A673 (cell line): ENCODE data around the gene GLT1D1. TPM values are rescaled to one million over a fixed set of nuclear protein-coding genes. Genes with fewer than 3 reads are reported as not detected.

Experiments
- BruUV-seq: library from RNA; stranded (reverse); fragments of 400-500 nt; replicated peaks from 2 replicates; lab custom pipeline; 2021; lab: Mats Ljungman, UMichigan
- CTCF ChIA-PET: fragments of 300-600 bp; sonication (Branson Sonifier 250); formaldehyde crosslinking; loops from one replicate; lab custom pipeline; 2022; ENCODE audit warnings: antibody characterized with exemption; lab: Charles Lee
- POLR2A ChIA-PET: fragments of 300-600 bp; sonication (Branson Sonifier 250); formaldehyde crosslinking; loops from one replicate; lab custom pipeline; 2022; ENCODE audit warnings: antibody characterized with exemption; ENCODE audit not compliant: low non-redundant PET; lab: Charles Lee
- DNase-seq: peaks from one replicate; pipeline ENCODE4 v3.0.0-alpha.2; 2015; ENCODE audit warnings: low spot score
- H3K27ac ChIP-seq: fragments of 200-600 bp; sonication (generic); 2 replicates; pipeline ENCODE4 v1.5.1; 2016; ENCODE audit warnings: mixed run types, low read depth, mild to moderate bottlenecking, mixed read lengths, antibody characterized with exemption, low read length; ENCODE audit not compliant: poor library complexity, severe bottlenecking
- H3K27me3 ChIP-seq: fragments of 200-600 bp; sonication (generic); replicated peaks from 2 replicates; pipeline ENCODE4 v1.6.1; 2017; ENCODE audit warnings: mixed run types, low read depth, mild to moderate bottlenecking, mixed read lengths, antibody characterized with exemption, low read length; ENCODE audit not compliant: insufficient read depth, poor library complexity
- H3K36me3 ChIP-seq: fragments of 200-600 bp; sonication (generic); 2 replicates; pipeline ENCODE4 v1.6.1; 2016; ENCODE audit warnings: mixed run types, mild to moderate bottlenecking, mixed read lengths, antibody characterized with exemption, low read length; ENCODE audit not compliant: insufficient read depth, poor library complexity, severe bottlenecking
- H3K4me1 ChIP-seq: fragments of 200-600 bp; sonication (generic); 2 replicates; pipeline ENCODE4 v1.6.1; 2017; ENCODE audit warnings: mixed run types, mild to moderate bottlenecking, mixed read lengths, antibody characterized with exemption, low read length; ENCODE audit not compliant: insufficient read depth, poor library complexity, severe bottlenecking
- H3K4me3 ChIP-seq: fragments of 200-600 bp; sonication (generic); 2 replicates; pipeline ENCODE4 v1.5.1; 2016; ENCODE audit warnings: low read depth, mixed run types, mild to moderate bottlenecking, mixed read lengths, low read length; ENCODE audit not compliant: poor library complexity, severe bottlenecking
- H3K9me3 ChIP-seq: fragments of 200-600 bp; sonication (generic); 2 replicates; pipeline ENCODE4 v1.6.1; 2016; ENCODE audit warnings: mixed run types, low read depth, mild to moderate bottlenecking, mixed read lengths, antibody characterized with exemption, low read length; ENCODE audit not compliant: poor library complexity, severe bottlenecking
- CTCF ChIP-seq: fragments of 300-800, 200-600 bp; sonication (generic); conservative IDR thresholded peaks from 2 replicates; pipeline ENCODE4 v1.5.1; 2017; ENCODE audit warnings: low read depth, mild to moderate bottlenecking, antibody characterized with exemption, low read length, moderate library complexity, mixed read lengths
- EZH2 ChIP-seq: fragments of 200-600 bp; sonication (generic); IDR thresholded peaks from 2 replicates; pipeline ENCODE4 v1.6.1; 2017; ENCODE audit warnings: borderline replicate concordance, low read depth, mild to moderate bottlenecking, mixed read lengths, antibody characterized with exemption, low read length; ENCODE audit not compliant: poor library complexity, severe bottlenecking
- intact Hi-C: fragments of 100-400 bp; cut with micrococcal nuclease; formaldehyde crosslinking; loops from one replicate; pipeline ENCODE4 v1.10.0; 2022; ENCODE audit not compliant: unreplicated experiment
- total RNA-seq: library from RNA; stranded (reverse); gene quantifications from 2 replicates; pipeline ENCODE4 v1.2.3, GENCODE V29; 2021

The GLT1D1 gene
- total RNA-seq, 1 experiment from 2014 or later = not detected

DNA sequence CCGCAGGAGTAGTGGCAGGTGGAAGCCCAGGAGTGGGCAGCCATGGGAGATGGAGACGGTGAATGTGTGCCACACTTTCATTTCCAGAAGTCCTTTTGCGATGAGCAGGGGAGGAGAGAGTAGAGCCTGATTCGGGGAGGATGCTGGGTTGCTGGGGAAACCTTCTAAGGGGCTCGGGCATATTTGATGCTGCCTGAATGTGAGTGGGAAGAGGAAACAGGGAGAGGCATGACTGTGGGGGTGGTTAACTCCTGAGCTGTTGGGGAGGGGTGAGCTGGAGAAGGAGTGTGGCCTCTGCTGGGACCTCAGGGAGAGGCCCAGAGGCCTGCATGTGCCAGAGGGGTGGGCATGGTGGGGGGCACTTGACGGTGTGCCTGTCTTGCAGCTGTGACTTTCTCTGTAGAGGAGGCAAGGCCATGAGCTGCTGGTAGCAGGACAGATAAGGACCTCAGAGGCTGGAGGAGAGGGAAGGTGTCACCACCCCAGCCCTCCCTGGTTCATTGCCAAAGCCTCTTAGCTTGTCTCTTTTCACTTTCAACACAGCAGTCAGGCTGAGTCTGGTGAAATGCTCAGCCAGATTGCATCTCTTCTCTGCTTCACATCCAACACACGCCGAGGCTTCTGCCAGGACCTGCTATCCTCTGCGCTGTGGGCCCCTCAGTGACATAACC is 11.4 kb downstream of the GLT1D1 start:
- Histone ChIP-seq H3K36me3 (no peaks in the 10 kb centered on the region), H3K4me3 (no peak overlapping the region), H3K4me1 (no peaks in the 10 kb centered on the region), H3K27ac (no peak overlapping the region), H3K9me3 (no peaks in the 10 kb centered on the region), H3K27me3 (no peaks in the 10 kb centered on the region)
- intact Hi-C loops = no loop called here
- TF ChIP-seq EZH2 (no peak), CTCF (no peak)
- ChIA-PET POLR2A (no interaction called here), CTCF (no interaction called here)
- no peak for DNase-seq
- BruUV-seq = no TSS peak

DNA sequence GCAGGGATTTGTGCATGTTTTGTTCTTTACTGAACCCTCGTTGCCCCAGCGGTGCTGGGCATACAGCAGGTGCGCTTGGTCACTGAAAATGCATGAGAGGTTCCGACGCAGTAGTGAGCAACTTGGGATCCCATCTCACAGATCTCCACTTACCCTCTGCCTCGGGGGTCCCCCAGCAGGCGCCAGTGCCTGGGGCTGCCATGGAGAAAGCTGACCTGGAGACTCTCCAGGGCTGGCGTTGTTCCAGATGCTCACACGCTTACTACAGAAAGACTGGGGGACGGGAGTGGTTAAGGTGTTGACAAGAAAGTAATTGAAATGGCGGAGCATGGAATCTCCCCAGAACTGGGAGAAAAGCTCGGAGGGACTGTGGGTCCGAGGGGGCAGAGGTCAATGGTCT is 14.2 kb downstream of the GLT1D1 start:
- DNase-seq = no peak
- no peaks in the 10 kb centered on the region for H3K9me3 ChIP-seq
- H3K4me1 ChIP-seq = no peaks in the 10 kb centered on the region
- H3K36me3 ChIP-seq = no peaks in the 10 kb centered on the region
- CTCF ChIA-PET = no interaction called here
- no peak for TF ChIP-seq EZH2
- no peak for TF ChIP-seq CTCF
- BruUV-seq = no TSS peak
- no peaks in the 10 kb centered on the region for H3K27me3 ChIP-seq
- H3K4me3 ChIP-seq = no peak overlapping the region
- no peak overlapping the region for H3K27ac ChIP-seq
- POLR2A ChIA-PET = no interaction called here
- intact Hi-C loops = no loop called here

GRCh38 chr12:128871516-128871892 is 18.2 kb downstream of the GLT1D1 start:
- no peak for TF ChIP-seq CTCF
- Histone ChIP-seq H3K27ac (no peak overlapping the region), H3K4me1 (no peaks in the 10 kb centered on the region), H3K27me3 (no peaks in the 10 kb centered on the region), H3K4me3 (no peak overlapping the region), H3K9me3 (peaks cover 9% of the 10 kb centered on the region), H3K36me3 (no peaks in the 10 kb centered on the region)
- intact Hi-C loops = no loop called here
- ChIA-PET CTCF (no interaction called here), POLR2A (no interaction called here)
- BruUV-seq = no TSS peak
- no peak for DNase-seq
